ENCODE measurements around the gene GPR171. TPM values are rescaled to one million over a fixed set of nuclear protein-coding genes. Genes with fewer than 3 reads are reported as not detected.

Gene GPR171
- total and polyA plus RNA-seq, 4 donors, result 0.87 to 2.7 (median 1.7) TPM

GRCh38 chr3:151197228-151197627, 5.8 kb downstream of the GPR171 start:
- DNase-seq (no peak), ATAC-seq (ENCODE audit: insufficient read depth, low FRiP score) (no peak)
- H3K36me3 ChIP-seq (ENCODE audit: control insufficient read depth in 4 of 4, insufficient read depth in 4 of 4, low read length in 4 of 4), result no peaks in the 10 kb centered on the region
- no peaks in the 10 kb centered on the region for H3K9me3 ChIP-seq (ENCODE audit: control insufficient read depth in 4 of 4, insufficient read depth in 3 of 4, low read length in 3 of 4)
- 96 to 98% methylated on average over 8 of the region's 8 CpGs for WGBS, 2 donors
- no peak overlapping the region for H3K4me3 ChIP-seq
- no peak overlapping the region for H3K27ac ChIP-seq (ENCODE audit: low read depth in 1 of 2, low read length in 1 of 2)
- no peak for TF ChIP-seq CTCF (IDR thresholded peaks at IDR 0.05; ENCODE audit: control extremely low read depth, extremely low read depth)
- H3K4me1 ChIP-seq (ENCODE audit: control insufficient read depth in 5 of 5, insufficient read depth in 5 of 5, low read length in 5 of 5), result peaks cover 0 to 4% (median 0%) of the 10 kb centered on the region in 5 donors
- no peaks in the 10 kb centered on the region for H3K27me3 ChIP-seq (ENCODE audit: control insufficient read depth in 3 of 3, insufficient read depth in 3 of 3, low read length in 2 of 3)
- no peak overlapping the region for H3K9ac ChIP-seq (ENCODE audit: insufficient read depth in 1 of 2, low read length in 2 of 2)

GRCh38 chr3:151196434-151196833, 6.6 kb downstream of the GPR171 start:
- no peak overlapping the region for H3K27ac ChIP-seq (ENCODE audit: low read depth in 1 of 2, low read length in 1 of 2)
- no peaks in the 10 kb centered on the region for H3K27me3 ChIP-seq (ENCODE audit: control insufficient read depth in 3 of 3, insufficient read depth in 3 of 3, low read length in 2 of 3)
- H3K9ac ChIP-seq (ENCODE audit: insufficient read depth in 1 of 2, low read length in 2 of 2), result no peak overlapping the region
- peaks cover 0 to 3% (median 0%) of the 10 kb centered on the region in 5 donors for H3K4me1 ChIP-seq (ENCODE audit: control insufficient read depth in 5 of 5, insufficient read depth in 5 of 5, low read length in 5 of 5)
- no peaks in the 10 kb centered on the region for H3K9me3 ChIP-seq (ENCODE audit: control insufficient read depth in 4 of 4, insufficient read depth in 3 of 4, low read length in 3 of 4)
- H3K4me3 ChIP-seq, result no peak overlapping the region
- ATAC-seq (ENCODE audit: insufficient read depth, low FRiP score), result no peak
- no peak for TF ChIP-seq CTCF (IDR thresholded peaks at IDR 0.05; ENCODE audit: control extremely low read depth, extremely low read depth)
- DNase-seq, result no peak
- H3K36me3 ChIP-seq (ENCODE audit: control insufficient read depth in 4 of 4, insufficient read depth in 4 of 4, low read length in 4 of 4), result no peaks in the 10 kb centered on the region

GRCh38 chr3:151195826-151196225, 7.2 kb downstream of the GPR171 start:
- 75 to 88% methylated on average over 1 of the region's 1 CpG for WGBS, 2 donors
- TF ChIP-seq CTCF (IDR thresholded peaks at IDR 0.05; ENCODE audit: control extremely low read depth, extremely low read depth), result no peak
- H3K4me3 ChIP-seq, result no peak overlapping the region

GRCh38 chr3:151192545-151192944, 10.5 kb downstream of the GPR171 start:
- no peak for TF ChIP-seq CTCF (IDR thresholded peaks at IDR 0.05; ENCODE audit: control extremely low read depth, extremely low read depth)
- Histone ChIP-seq H3K27ac (ENCODE audit: low read depth in 1 of 2, low read length in 1 of 2) (no peak overlapping the region), H3K36me3 (ENCODE audit: control insufficient read depth in 4 of 4, insufficient read depth in 4 of 4, low read length in 4 of 4) (no peaks in the 10 kb centered on the region), H3K27me3 (ENCODE audit: control insufficient read depth in 3 of 3, insufficient read depth in 3 of 3, low read length in 2 of 3) (no peaks in the 10 kb centered on the region), H3K9ac (ENCODE audit: insufficient read depth in 1 of 2, low read length in 2 of 2) (no peak overlapping the region), H3K4me1 (ENCODE audit: control insufficient read depth in 5 of 5, insufficient read depth in 5 of 5, low read length in 5 of 5) (no peaks in the 10 kb centered on the region), H3K4me3 (no peak overlapping the region), H3K9me3 (ENCODE audit: control insufficient read depth in 4 of 4, insufficient read depth in 3 of 4, low read length in 3 of 4) (no peaks in the 10 kb centered on the region)
- 97 to 98% methylated on average over 6 of the region's 6 CpGs for WGBS, 2 donors
- DNase-seq (no peak), ATAC-seq (ENCODE audit: insufficient read depth, low FRiP score) (no peak)

More at GRCh38 chr3:151195826-151196225, 7.2 kb downstream of the GPR171 start:
- H3K9ac ChIP-seq (ENCODE audit: insufficient read depth in 1 of 2, low read length in 2 of 2), result no peak overlapping the region
- no peaks in the 10 kb centered on the region for H3K9me3 ChIP-seq (ENCODE audit: control insufficient read depth in 4 of 4, insufficient read depth in 3 of 4, low read length in 3 of 4)
- no peaks in the 10 kb centered on the region for H3K4me1 ChIP-seq (ENCODE audit: control insufficient read depth in 5 of 5, insufficient read depth in 5 of 5, low read length in 5 of 5)
- DNase-seq, result no peak
- no peaks in the 10 kb centered on the region for H3K27me3 ChIP-seq (ENCODE audit: control insufficient read depth in 3 of 3, insufficient read depth in 3 of 3, low read length in 2 of 3)
- ATAC-seq (ENCODE audit: insufficient read depth, low FRiP score), result no peak
- no peak overlapping the region for H3K27ac ChIP-seq (ENCODE audit: low read depth in 1 of 2, low read length in 1 of 2)
- H3K36me3 ChIP-seq (ENCODE audit: control insufficient read depth in 4 of 4, insufficient read depth in 4 of 4, low read length in 4 of 4), result no peaks in the 10 kb centered on the region
